C1 segment of cervical spinal cord (tissue), 14 donors: Measurements from ENCODE around the gene ANK3.

ENCODE experiments used
- DNase-seq, 14 donors: peaks; one replicate each; lab custom pipeline; 2025; lab: John Stamatoyannopoulos, UW

Gene ANK3

GRCh38 chr10:60236869-60237524, 152.7 kb downstream of the ANK3 start:
- peak in 10 of 14 donors; percentile 32 to 73 (median 43) for DNase-seq

GRCh38 chr10:60235001-60235400, 154.7 kb downstream of the ANK3 start:
- peak in 1 of 14 donors; percentile 78 for DNase-seq

- DNase-seq, result no peak
Measured at GRCh38 chr10:60234551-60234950, 155.1 kb downstream of the ANK3 start.

- DNase-seq, result no peak
Measured at GRCh38 chr10:60230892-60231291, 158.8 kb downstream of the ANK3 start.

GRCh38 chr10:60224066-60224705, 165.5 kb downstream of the ANK3 start:
- no peak for DNase-seq

GRCh38 chr10:60222047-60222446, 167.6 kb downstream of the ANK3 start:
- DNase-seq, result no peak

GRCh38 chr10:60212195-60212594, 177.5 kb downstream of the ANK3 start:
- DNase-seq, result no peak

- DNase-seq, result peak in 1 of 14 donors; percentile 42
Measured at GRCh38 chr10:60209874-60210570, 179.7 kb downstream of the ANK3 start.

- peak in 1 of 14 donors; percentile 61 for DNase-seq
Measured at GRCh38 chr10:60208676-60209269, 180.9 kb downstream of the ANK3 start.

GRCh38 chr10:60207894-60208293, 181.8 kb downstream of the ANK3 start:
- peak in 1 of 14 donors; percentile 73 for DNase-seq

GRCh38 chr10:60206735-60207134, 182.9 kb downstream of the ANK3 start:
- DNase-seq, result peak in 1 of 14 donors; percentile 58

GRCh38 chr10:60205741-60206140, 183.9 kb downstream of the ANK3 start:
- DNase-seq, result no peak

- peak in 1 of 14 donors; percentile 13 for DNase-seq
Measured at GRCh38 chr10:60203993-60204618, 185.6 kb downstream of the ANK3 start.

- DNase-seq, result no peak
Measured at GRCh38 chr10:60200682-60201053, 189.0 kb downstream of the ANK3 start.

- DNase-seq, result no peak
Measured at GRCh38 chr10:60200012-60200681, 189.5 kb downstream of the ANK3 start.

- no peak for DNase-seq
Measured at GRCh38 chr10:60197206-60197605, 192.5 kb downstream of the ANK3 start.

- DNase-seq, result no peak
Measured at GRCh38 chr10:60194421-60194820, 195.3 kb downstream of the ANK3 start.

GRCh38 chr10:60192946-60193345, 196.7 kb downstream of the ANK3 start:
- DNase-seq, result no peak

GRCh38 chr10:60189861-60190475, 199.7 kb downstream of the ANK3 start:
- DNase-seq, result peak in 1 of 14 donors; percentile 76

- DNase-seq, result peak in 1 of 14 donors; percentile 63
Measured at GRCh38 chr10:60188548-60188947, 201.1 kb downstream of the ANK3 start.

- no peak for DNase-seq
Measured at GRCh38 chr10:60187691-60188090, 202.0 kb downstream of the ANK3 start.
